HG02870 (cell line): ENCODE data around the gene MMP15.

Experiments
- ATAC-seq: cut with Tn5 transposase; IDR thresholded peaks from one replicate; pipeline ENCODE4 v1.9.1; 2021; ENCODE audit warnings: mild to moderate bottlenecking, moderate library complexity; ENCODE audit not compliant: unreplicated experiment

MMP15 gene

GRCh38 chr16:58016840-58017446, 8.6 kb upstream of the MMP15 start:
- ATAC-seq, result no peak

GRCh38 chr16:58018803-58019202, 6.8 kb upstream of the MMP15 start:
- ATAC-seq, result no peak

GRCh38 chr16:58019866-58020538, 5.6 kb upstream of the MMP15 start:
- ATAC-seq, result no peak

- no peak for ATAC-seq
Observed at GRCh38 chr16:58020628-58021521, 4.7 kb upstream of the MMP15 start.

- no peak for ATAC-seq
Observed at GRCh38 chr16:58021661-58022551, 3.6 kb upstream of the MMP15 start.

- ATAC-seq, result no peak
Observed at GRCh38 chr16:58022601-58023371, 2.8 kb upstream of the MMP15 start.

- ATAC-seq, result no peak
Observed at GRCh38 chr16:58024486-58025350, 836 bp upstream of the MMP15 start.

- no peak for ATAC-seq
Observed at GRCh38 chr16:58026139-58026704, 668 bp downstream of the MMP15 start.

GRCh38 chr16:58026705-58027160, 1.2 kb downstream of the MMP15 start:
- ATAC-seq, result no peak

GRCh38 chr16:58027161-58027915, 1.8 kb downstream of the MMP15 start:
- ATAC-seq, result no peak

GRCh38 chr16:58027916-58028455, 2.4 kb downstream of the MMP15 start:
- no peak for ATAC-seq

GRCh38 chr16:58028541-58029070, 3.1 kb downstream of the MMP15 start:
- ATAC-seq, result no peak

GRCh38 chr16:58029410-58029809, 3.9 kb downstream of the MMP15 start:
- no peak for ATAC-seq

GRCh38 chr16:58030136-58030840, 4.7 kb downstream of the MMP15 start:
- ATAC-seq, result no peak

GRCh38 chr16:58031016-58031800, 5.7 kb downstream of the MMP15 start:
- ATAC-seq, result no peak

- no peak for ATAC-seq
Observed at GRCh38 chr16:58032710-58033293, 7.2 kb downstream of the MMP15 start.
